Measurements from ENCODE around the gene LAMB3.

DNA sequence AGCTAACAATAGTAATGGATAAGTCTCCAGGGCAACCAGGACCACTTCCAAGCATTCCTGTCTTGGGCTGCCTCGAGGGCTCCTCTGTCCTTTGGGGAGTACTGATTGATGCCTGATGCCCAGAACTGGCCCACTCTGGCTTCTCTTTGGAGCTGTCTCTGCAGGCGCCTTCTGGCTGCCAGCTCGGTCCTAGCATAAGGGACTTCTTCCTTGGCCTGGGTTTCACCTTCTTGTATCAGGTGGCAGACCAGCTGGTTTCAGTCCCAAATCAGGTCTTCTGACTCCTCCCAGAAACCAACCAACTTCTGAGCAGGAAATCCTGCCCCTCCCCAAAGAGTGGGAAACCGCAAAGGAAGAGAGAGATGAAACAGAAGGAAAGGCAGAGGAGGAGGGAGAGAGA is 33.6 kb upstream of the LAMB3 start:
- TF ChIP-seq POLR2A (IDR thresholded peaks at IDR 0.05), result no peak
- no peak for TF ChIP-seq CTCF (IDR thresholded peaks at IDR 0.05 in 8 of 11, conservative IDR thresholded peaks at IDR 0.05 in 3 of 11)
- no peak for TF ChIP-seq POLR2AphosphoS5 (IDR thresholded peaks at IDR 0.05)

All from spleen (tissue), 7 donors.